ENCODE data around the gene CELF3.

Gene CELF3

DNA sequence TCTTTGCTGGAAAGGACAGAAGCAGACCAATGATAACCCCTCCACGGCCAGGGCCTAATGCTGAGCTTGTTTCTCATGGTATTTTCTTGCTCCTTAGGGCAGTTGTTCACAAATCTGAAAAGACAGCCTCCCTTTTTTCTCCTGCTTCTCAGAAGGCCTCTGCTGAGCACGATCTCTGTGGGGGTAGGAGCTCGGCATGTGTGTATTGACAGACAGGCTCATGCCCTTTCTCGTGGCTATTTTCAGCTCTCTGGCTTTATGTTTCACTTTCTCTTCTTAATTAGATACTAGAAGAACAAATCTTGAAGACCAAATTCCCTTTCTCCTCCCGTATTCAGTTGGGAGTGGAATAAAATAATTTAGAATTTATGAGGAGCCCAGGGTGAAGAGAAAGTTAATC is 4.0 kb upstream of the CELF3 start:
- no peak for DNase-seq

GRCh38 chr1:151720125-151720524 is 3.5 kb upstream of the CELF3 start:
- no peak for DNase-seq

DNA sequence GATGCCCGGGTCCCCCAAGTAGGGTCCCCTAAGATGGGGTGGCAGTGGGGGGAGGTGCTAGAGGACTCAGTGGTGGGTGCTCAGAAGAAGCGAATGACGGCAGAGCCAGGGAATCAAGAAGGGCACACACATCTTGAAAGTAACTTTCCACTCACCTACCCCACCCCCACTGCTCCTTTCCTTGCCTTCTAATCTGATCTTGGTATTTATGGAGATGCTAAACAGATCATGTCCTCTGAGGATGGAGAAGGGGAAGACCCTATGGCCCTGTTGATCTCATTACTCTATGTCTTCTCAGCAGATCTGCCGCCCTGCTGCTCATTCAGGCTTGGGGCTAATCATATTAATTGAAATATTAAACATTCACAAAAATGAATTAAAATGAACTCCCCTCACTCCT is 2.1 kb upstream of the CELF3 start:
- DNase-seq: no peak

DNA sequence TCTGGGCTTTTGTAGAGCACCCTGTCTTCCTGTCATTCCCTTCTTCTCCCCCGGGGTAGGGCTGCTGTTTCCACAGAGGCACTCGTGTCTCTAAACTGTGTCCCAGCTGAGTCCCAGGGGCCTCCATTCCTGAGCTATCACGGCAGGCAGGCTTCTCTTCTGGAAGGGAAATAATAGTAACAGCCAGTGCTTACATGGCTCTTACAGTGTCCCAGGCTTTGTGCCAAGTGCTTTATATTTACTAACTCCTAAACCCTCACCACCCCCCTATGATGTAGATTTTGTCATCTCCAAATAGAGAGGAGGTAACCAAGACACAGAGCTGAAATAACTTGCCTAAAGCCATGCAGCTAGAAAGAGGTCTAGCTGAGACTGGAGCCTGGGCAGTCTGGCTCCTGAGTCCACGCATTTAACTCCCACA is 1.4 kb upstream of the CELF3 start:
- DNase-seq: no peak

DNA sequence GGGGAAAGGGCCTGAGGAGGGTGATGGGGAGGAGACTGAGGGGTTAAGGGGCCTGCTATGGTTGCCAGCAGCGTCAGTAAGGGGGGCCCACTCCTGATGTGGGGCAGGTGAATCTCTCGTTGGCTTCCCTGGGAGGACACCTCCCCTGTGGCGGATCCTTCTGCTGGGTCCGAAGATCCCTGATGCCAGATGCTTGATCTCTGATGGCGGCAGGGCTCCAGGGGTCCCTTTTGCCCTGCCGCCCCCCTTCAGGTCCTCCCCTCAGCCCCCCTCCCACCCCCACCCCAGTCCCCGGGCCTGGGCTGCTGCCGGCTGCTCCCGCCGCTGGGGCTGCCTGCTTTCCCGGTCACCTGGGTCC is 219 bp downstream of the CELF3 start:
- no peak for DNase-seq

GRCh38 chr1:151715726-151716404 is 738 bp downstream of the CELF3 start:
- DNase-seq: no peak

GRCh38 chr1:151714820-151715725 is 1.5 kb downstream of the CELF3 start:
- no peak for DNase-seq

GRCh38 chr1:151713874-151714273 is 2.7 kb downstream of the CELF3 start:
- DNase-seq: no peak

GRCh38 chr1:151713044-151713443 is 3.6 kb downstream of the CELF3 start:
- DNase-seq: no peak

DNA sequence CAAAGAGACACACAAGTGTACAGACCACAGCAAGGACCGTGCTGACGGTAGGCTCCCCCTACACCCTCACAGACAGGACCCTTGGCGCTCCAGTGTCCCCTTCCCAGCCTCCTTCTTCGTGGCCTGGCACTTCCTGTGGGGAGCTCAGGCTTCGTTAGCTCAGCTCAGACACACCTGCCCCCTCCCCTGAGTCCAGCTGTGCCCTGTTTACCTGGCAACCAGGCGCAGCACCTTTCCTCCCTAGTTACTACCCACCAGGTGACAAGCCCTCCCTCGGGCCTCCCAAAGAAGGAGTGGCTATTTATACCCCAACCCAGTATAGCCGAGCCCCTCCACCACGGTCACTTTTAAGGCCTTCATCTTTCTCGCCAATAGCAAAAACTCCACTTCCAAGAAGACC is 4.7 kb downstream of the CELF3 start:
- no peak for DNase-seq

- no peak for DNase-seq
Measured at GRCh38 chr1:151711044-151711800, 5.4 kb downstream of the CELF3 start.

GRCh38 chr1:151710187-151710840 is 6.3 kb downstream of the CELF3 start:
- DNase-seq: no peak

DNA sequence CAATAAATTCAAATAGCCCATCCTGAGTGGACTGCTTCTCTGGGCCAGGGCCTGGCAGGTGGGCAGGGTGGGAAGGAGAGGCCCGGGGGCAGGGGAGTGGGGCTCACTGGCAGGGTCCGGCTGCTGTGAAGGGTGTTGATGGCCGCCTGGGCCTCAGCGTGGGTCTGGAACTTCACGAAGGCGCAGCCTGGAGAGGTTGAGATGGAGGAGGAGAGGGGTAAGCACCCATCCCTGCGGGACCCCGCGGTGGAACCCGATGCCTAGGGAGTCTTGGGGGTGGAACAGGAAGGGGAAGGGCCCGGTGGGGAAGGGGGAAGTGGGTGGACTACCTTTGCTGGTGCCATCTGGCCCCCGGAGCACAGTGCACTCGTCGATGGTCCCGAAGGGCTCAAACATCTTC is 7.7 kb downstream of the CELF3 start:
- DNase-seq: no peak

- no peak for DNase-seq
Measured at GRCh38 chr1:151707541-151708065, 9.0 kb downstream of the CELF3 start.

DNA sequence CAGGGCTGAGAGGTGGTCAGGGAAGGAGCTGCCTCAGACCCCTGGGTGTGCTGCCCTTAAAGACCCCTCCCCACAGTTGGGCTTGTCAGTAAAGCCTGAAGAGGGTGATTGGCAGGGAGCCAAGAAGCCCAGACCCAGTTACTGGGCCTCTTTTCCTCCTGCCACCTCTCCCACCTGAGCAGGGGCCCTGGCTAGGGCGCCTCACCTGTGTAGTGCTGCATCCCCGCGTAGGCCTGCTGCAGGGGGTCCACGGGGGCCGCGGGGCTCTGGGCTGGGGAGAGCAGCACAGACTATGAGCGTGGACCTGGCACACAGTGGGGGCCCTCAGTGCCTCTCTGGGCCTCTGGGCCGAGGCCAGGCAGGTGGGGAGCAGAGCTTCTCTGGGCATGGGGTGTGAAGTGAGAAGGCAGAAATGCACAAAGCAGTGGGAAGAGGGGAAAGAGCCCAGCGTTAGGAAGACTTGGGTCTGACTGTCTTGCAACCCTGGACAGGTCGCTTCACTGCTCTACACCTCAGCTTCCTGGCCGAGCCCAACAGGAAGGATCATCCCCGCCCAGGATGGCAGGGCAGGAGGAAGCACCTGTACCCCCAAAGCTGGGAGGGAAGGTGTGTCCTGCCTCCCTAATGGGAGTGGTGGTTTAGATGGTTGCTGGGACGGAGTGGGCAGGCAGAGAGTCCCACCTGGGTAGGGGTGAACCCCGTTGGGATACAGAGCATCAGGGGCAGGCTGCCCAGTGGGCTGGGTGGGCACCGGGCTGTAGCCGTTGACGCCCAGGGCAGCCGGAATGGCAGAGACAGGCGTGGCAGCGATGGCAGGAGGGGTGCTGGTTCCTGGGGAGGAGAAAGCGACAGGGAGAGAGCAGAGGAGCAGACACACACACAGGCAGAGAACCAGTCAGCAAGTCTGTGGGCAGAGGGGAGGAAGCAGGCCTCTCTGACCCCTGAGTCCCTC is 9.9 kb downstream of the CELF3 start:
- no peak for DNase-seq

- DNase-seq: no peak
Measured at GRCh38 chr1:151705753-151706463, 10.7 kb downstream of the CELF3 start.

DNA sequence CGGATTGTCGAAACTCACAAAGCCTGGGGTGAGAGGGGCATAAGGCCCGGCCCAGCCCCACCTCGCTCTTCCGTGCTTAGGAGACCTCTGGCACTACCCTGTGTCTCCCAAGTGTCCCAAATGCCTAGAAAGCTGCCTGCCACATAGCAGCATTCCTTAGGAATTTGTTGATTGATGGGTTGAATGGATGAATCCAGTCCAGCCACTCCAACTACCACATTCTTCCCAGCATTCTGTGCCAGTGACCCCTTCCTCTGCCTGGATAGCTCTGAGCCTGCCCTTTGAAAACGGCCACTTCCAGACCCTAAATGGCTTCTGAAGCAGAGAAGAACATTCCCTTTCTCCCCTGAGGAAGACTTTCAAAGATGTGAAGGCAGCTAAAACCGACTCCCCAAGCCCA is 11.5 kb downstream of the CELF3 start:
- DNase-seq: no peak

DNA sequence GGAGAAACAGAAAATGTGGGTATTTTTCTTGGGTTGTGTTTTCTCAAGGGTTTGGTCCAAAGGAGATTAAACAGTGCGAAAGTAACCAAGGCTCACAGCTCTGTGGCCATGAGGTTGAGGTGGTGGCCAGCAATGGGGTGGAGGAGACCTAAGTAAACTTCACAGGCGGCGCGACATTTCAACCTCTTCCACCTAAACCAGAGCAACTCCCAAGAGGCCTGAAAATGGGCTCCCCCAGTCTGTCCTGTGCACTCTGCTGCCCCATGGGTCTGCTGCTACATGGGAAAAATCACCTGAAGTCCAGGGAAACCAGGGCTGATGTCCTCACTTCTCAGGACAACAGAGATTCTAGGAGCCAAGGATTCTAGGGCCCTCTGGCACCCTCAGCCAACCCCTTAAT is 12.4 kb downstream of the CELF3 start:
- DNase-seq: no peak

GRCh38 chr1:151703813-151704212 is 12.8 kb downstream of the CELF3 start:
- DNase-seq: no peak

DNA sequence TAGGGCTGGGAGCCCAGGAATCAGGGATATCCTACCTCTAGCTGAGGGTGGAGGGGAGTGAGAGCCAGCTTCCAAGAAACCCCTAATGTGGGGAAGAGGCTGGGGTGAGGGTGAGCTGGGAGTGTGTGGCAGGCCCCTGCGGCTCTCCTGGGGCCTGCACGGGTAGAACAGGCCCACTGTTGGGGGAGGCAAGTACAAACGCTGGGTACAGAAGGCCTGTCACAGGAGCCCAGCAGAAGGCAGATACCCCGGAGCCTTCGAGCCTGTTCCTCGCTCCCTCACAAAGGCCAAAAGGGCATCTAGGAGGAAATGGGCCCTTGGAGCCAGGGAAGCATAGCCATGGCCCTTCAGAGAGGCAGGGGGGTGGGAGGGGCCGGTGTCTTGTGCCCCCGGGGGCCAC is 13.7 kb downstream of the CELF3 start:
- no peak for DNase-seq

- DNase-seq: no peak
Measured at GRCh38 chr1:151701515-151701914, 15.1 kb downstream of the CELF3 start.
